HepG2 (cell line): ENCODE data around the gene DPH7. TPM values are rescaled to one million over a fixed set of nuclear protein-coding genes. Genes with fewer than 3 reads are reported as not detected.

ENCODE experiments used
- ARNTL ChIP-seq: sonication (generic); formaldehyde crosslinking; IDR thresholded peaks from 2 replicates; pipeline ENCODE4 v1.4.0; 2020; ENCODE audit warnings: mild to moderate bottlenecking, missing genetic modification reagents
- DR1 ChIP-seq: sonication (generic); formaldehyde crosslinking; IDR thresholded peaks from 2 replicates; pipeline ENCODE4 v1.8.0; 2021; ENCODE audit warnings: mild to moderate bottlenecking, missing genetic modification reagents, inconsistent platforms
- HNRNPL ChIP-seq: fragments of 200-400 bp; formaldehyde crosslinking; IDR thresholded peaks from 2 replicates; pipeline ENCODE4 v1.6.1; 2017; ENCODE audit warnings: mild to moderate bottlenecking, low read depth, low read length
- MBNL3 ChIP-seq: fragments of 250-450 bp; sonication (Bioruptor Pico); conservative IDR thresholded peaks from 2 replicates; pipeline ENCODE4 v1.8.0; 2022; ENCODE audit warnings: mild to moderate bottlenecking, inconsistent platforms
- PHF21A ChIP-seq: sonication (generic); formaldehyde crosslinking; IDR thresholded peaks from 2 replicates; pipeline ENCODE4 v1.5.0; 2020; ENCODE audit warnings: mild to moderate bottlenecking, missing genetic modification reagents
- POLR2G ChIP-seq: fragments of 200-400 bp; formaldehyde crosslinking; IDR thresholded peaks from 2 replicates; pipeline ENCODE4 v1.6.1; 2018; ENCODE audit warnings: mild to moderate bottlenecking, low read depth, low read length, moderate library complexity
- RFXANK ChIP-seq: IDR thresholded peaks from 2 replicates; pipeline ENCODE4 v1.6.1; 2016
- RNF2 ChIP-seq: fragments of 450-650 bp; conservative IDR thresholded peaks from 2 replicates; pipeline ENCODE4 v1.6.1; 2016; ENCODE audit warnings: low read depth
- SIN3A ChIP-seq: IDR thresholded peaks from 2 replicates; pipeline ENCODE4 v1.6.1; 2011; ENCODE audit warnings: low read depth, mild to moderate bottlenecking, control low read depth, low read length, borderline replicate concordance
- TBX2 ChIP-seq: sonication (generic); formaldehyde crosslinking; IDR thresholded peaks from 2 replicates; pipeline ENCODE4 v1.5.0; 2020; ENCODE audit warnings: missing genetic modification reagents, mild to moderate bottlenecking, borderline replicate concordance
- TFDP1 ChIP-seq: IDR thresholded peaks from 2 replicates; pipeline ENCODE4 v1.6.1; 2016; ENCODE audit warnings: missing compliant biosample characterization, missing genetic modification reagents, borderline replicate concordance
- YEATS4 ChIP-seq: sonication (generic); formaldehyde crosslinking; IDR thresholded peaks from 2 replicates; pipeline ENCODE4 v1.4.0; 2020; ENCODE audit warnings: missing genetic modification reagents, borderline replicate concordance
- ZNF329 ChIP-seq: sonication (generic); formaldehyde crosslinking; IDR thresholded peaks from 2 replicates; pipeline ENCODE4 v1.9.0; 2021; ENCODE audit warnings: low read depth, mild to moderate bottlenecking, missing genetic modification reagents
- ZNF546 ChIP-seq: sonication (generic); formaldehyde crosslinking; conservative IDR thresholded peaks from 2 replicates; pipeline ENCODE4 v1.8.1; 2023; ENCODE audit warnings: mild to moderate bottlenecking, missing genetic modification reagents
- ZNF879 ChIP-seq: sonication (generic); formaldehyde crosslinking; IDR thresholded peaks from 2 replicates; pipeline ENCODE4 v1.8.1; 2023; ENCODE audit warnings: missing genetic modification reagents
- polyA plus RNA-seq, 8 experiments: library from polyadenylated mRNA; depleted of rRNA in 3 of 8; stranded (reverse) in 7 of 8; unstranded in 1 of 8; fragments of >200 nt; fragmentation: Illumina TruSeq in 4 of 8; extraction: Trizol in 4 of 8; gene quantifications; 2 replicates each; pipeline versions ENCODE4 v1.2.1 to v1.2.3, GENCODE V29; 2011 to 2016; ENCODE audit warnings: low read depth in 4 of 8, missing spikeins in 1 of 8, mixed read lengths in 1 of 8; ENCODE audit not compliant: insufficient read depth in 1 of 8
- total RNA-seq, 5 experiments: library from RNA; depleted of rRNA; stranded (reverse); fragments of >200 nt; fragmentation: Illumina TruSeq; extraction: Trizol; gene quantifications; 2 replicates each; pipeline ENCODE4 v1.2.3, GENCODE V29; 2016; ENCODE audit warnings: low read depth in 1 of 5
- TF ChIP-seq, protein P1 (sequence below): IDR thresholded peaks from 2 replicates; pipeline ENCODE4 v1.6.1; 2018; ENCODE audit warnings: missing genetic modification reagents, mild to moderate bottlenecking, missing compliant biosample characterization
- TF ChIP-seq, protein P2 (sequence below): sonication (generic); formaldehyde crosslinking; IDR thresholded peaks from 2 replicates; pipeline ENCODE4 v1.4.0; 2020; ENCODE audit warnings: missing genetic modification reagents, borderline replicate concordance
- TF ChIP-seq, protein P3 (sequence below): sonication (generic); formaldehyde crosslinking; IDR thresholded peaks from 2 replicates; pipeline ENCODE4 v1.5.1; 2020; ENCODE audit warnings: mild to moderate bottlenecking, missing genetic modification reagents, moderate library complexity

The DPH7 gene
- total and polyA plus RNA-seq, 2 of the 13 experiments (the other 11 are each of a cell fraction or from before 2014, with no cell fraction given): 27.6 to 31.6 TPM

DNA sequence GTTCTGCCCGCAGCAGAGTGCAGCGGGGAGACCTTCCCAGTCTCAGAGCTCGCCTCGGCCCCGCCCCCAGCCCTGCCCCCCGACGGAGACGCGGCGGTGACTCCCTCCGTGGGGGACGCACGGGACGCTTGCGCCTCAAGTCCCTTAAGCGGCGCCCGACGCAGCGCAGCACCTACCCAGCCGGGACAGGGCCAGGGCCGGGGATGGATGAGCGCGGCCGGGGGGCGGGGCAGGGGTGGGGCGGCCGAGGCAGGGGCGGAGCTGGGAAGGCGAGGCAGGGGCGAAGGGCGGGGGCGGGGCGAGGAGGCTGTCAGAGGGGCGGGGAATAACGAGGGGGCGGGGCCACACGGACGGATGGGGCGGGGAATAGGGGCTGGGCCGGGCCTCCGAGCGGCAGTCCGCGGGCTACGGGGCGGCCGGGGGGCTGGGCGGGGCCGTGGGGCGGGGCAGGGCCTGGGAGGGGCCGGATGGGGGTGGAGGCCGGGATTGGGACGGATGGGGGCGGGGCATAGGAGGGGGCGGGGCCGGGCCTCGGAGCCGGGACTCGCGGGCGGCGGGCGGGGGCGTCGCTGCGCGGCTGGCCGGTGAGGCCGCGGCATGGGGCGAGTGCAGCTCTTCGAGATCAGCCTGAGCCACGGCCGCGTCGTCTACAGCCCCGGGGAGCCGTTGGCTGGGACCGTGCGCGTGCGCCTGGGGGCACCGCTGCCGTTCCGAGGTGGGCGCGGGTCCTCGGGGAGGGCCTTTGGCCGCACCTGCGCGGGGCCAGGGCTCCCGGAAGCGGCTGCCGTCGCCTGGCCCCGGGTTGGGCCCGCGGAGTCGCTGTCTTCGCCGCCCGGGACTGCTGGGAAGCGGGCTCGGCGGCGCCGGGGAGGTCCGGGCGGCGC lies 26.6 kb upstream of the DPH7 start, which contains the start of gene ARRDC1 (continued):
- no peak for TF ChIP-seq MBNL3
- TF ChIP-seq, protein P1, sequence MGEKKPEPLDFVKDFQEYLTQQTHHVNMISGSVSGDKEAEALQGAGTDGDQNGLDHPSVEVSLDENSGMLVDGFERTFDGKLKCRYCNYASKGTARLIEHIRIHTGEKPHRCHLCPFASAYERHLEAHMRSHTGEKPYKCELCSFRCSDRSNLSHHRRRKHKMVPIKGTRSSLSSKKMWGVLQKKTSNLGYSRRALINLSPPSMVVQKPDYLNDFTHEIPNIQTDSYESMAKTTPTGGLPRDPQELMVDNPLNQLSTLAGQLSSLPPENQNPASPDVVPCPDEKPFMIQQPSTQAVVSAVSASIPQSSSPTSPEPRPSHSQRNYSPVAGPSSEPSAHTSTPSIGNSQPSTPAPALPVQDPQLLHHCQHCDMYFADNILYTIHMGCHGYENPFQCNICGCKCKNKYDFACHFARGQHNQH: no peak
- TF ChIP-seq ZNF879 (CRISPR knock-in tag): no peak
- TF ChIP-seq ZNF329: no peak
- TF ChIP-seq ARNTL (CRISPR knock-in tag): no peak
- TF ChIP-seq SIN3A: peak; percentile 15; the same call in 1 of the 2 replicates
- no peak for TF ChIP-seq RFXANK (CRISPR knock-in tag)
- peak; percentile 82 for TF ChIP-seq RNF2
- no peak for TF ChIP-seq HNRNPL
- TF ChIP-seq, protein P2, sequence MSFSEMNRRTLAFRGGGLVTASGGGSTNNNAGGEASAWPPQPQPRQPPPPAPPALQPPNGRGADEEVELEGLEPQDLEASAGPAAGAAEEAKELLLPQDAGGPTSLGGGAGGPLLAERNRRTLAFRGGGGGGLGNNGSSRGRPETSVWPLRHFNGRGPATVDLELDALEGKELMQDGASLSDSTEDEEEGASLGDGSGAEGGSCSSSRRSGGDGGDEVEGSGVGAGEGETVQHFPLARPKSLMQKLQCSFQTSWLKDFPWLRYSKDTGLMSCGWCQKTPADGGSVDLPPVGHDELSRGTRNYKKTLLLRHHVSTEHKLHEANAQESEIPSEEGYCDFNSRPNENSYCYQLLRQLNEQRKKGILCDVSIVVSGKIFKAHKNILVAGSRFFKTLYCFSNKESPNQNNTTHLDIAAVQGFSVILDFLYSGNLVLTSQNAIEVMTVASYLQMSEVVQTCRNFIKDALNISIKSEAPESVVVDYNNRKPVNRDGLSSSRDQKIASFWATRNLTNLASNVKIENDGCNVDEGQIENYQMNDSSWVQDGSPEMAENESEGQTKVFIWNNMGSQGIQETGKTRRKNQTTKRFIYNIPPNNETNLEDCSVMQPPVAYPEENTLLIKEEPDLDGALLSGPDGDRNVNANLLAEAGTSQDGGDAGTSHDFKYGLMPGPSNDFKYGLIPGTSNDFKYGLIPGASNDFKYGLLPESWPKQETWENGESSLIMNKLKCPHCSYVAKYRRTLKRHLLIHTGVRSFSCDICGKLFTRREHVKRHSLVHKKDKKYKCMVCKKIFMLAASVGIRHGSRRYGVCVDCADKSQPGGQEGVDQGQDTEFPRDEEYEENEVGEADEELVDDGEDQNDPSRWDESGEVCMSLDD (CRISPR knock-in tag): 0 out of 2 replicates have a peak, but pooled peaks have one; percentile 21
- TF ChIP-seq, protein P3, sequence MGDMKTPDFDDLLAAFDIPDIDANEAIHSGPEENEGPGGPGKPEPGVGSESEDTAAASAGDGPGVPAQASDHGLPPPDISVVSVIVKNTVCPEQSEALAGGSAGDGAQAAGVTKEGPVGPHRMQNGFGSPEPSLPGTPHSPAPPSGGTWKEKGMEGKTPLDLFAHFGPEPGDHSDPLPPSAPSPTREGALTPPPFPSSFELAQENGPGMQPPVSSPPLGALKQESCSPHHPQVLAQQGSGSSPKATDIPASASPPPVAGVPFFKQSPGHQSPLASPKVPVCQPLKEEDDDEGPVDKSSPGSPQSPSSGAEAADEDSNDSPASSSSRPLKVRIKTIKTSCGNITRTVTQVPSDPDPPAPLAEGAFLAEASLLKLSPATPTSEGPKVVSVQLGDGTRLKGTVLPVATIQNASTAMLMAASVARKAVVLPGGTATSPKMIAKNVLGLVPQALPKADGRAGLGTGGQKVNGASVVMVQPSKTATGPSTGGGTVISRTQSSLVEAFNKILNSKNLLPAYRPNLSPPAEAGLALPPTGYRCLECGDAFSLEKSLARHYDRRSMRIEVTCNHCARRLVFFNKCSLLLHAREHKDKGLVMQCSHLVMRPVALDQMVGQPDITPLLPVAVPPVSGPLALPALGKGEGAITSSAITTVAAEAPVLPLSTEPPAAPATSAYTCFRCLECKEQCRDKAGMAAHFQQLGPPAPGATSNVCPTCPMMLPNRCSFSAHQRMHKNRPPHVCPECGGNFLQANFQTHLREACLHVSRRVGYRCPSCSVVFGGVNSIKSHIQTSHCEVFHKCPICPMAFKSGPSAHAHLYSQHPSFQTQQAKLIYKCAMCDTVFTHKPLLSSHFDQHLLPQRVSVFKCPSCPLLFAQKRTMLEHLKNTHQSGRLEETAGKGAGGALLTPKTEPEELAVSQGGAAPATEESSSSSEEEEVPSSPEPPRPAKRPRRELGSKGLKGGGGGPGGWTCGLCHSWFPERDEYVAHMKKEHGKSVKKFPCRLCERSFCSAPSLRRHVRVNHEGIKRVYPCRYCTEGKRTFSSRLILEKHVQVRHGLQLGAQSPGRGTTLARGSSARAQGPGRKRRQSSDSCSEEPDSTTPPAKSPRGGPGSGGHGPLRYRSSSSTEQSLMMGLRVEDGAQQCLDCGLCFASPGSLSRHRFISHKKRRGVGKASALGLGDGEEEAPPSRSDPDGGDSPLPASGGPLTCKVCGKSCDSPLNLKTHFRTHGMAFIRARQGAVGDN (CRISPR knock-in tag): peak; percentile 69
- TF ChIP-seq YEATS4 (CRISPR knock-in tag): peak; percentile 45; the same call in 1 of the 2 replicates
- TF ChIP-seq TFDP1: 0 out of 2 replicates have a peak, but pooled peaks have one; percentile 29
- 0 out of 2 replicates have a peak, but pooled peaks have one; percentile 35 for TF ChIP-seq PHF21A
- TF ChIP-seq POLR2G: peak; percentile 74
- peak; percentile 15; the same call in 1 of the 2 replicates for TF ChIP-seq TBX2 (CRISPR knock-in tag)
- 0 out of 2 replicates have a peak, but pooled peaks have one; percentile 24 for TF ChIP-seq ZNF546
- TF ChIP-seq DR1 (CRISPR knock-in tag): 0 out of 2 replicates have a peak, but pooled peaks have one; percentile 32
